ENCODE measurements around the gene APOB. TPM values are rescaled to one million over a fixed set of nuclear protein-coding genes. Genes with fewer than 3 reads are reported as not detected.

APOB gene
- total RNA-seq, 1 donor from 2014 or later: not detected

- intact Hi-C loops (cut with micrococcal nuclease): no loop called here
- H3K4me3 Mint-ChIP-seq: no peak overlapping the region
- no peaks in the 10 kb centered on the region for H3K9me3 Mint-ChIP-seq
- ATAC-seq (ENCODE audit: low read depth): no peak
- no peaks in the 10 kb centered on the region for H3K36me3 Mint-ChIP-seq (ENCODE audit: low read depth)
- no peaks in the 10 kb centered on the region for H3K4me1 Mint-ChIP-seq
- peaks cover 6% of the 10 kb centered on the region for H3K27me3 Mint-ChIP-seq
- no peak for DNase-seq
- TF ChIP-seq, protein P1, sequence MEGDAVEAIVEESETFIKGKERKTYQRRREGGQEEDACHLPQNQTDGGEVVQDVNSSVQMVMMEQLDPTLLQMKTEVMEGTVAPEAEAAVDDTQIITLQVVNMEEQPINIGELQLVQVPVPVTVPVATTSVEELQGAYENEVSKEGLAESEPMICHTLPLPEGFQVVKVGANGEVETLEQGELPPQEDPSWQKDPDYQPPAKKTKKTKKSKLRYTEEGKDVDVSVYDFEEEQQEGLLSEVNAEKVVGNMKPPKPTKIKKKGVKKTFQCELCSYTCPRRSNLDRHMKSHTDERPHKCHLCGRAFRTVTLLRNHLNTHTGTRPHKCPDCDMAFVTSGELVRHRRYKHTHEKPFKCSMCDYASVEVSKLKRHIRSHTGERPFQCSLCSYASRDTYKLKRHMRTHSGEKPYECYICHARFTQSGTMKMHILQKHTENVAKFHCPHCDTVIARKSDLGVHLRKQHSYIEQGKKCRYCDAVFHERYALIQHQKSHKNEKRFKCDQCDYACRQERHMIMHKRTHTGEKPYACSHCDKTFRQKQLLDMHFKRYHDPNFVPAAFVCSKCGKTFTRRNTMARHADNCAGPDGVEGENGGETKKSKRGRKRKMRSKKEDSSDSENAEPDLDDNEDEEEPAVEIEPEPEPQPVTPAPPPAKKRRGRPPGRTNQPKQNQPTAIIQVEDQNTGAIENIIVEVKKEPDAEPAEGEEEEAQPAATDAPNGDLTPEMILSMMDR (IDR thresholded peaks at IDR 0.05): no peak
- CTCF ChIA-PET: no interaction called here
- POLR2A ChIA-PET: no interaction called here
- H3K27ac Mint-ChIP-seq: no peak overlapping the region
Observed at GRCh38 chr2:21072477-21073242, 28.8 kb upstream of the APOB start.

DNA sequence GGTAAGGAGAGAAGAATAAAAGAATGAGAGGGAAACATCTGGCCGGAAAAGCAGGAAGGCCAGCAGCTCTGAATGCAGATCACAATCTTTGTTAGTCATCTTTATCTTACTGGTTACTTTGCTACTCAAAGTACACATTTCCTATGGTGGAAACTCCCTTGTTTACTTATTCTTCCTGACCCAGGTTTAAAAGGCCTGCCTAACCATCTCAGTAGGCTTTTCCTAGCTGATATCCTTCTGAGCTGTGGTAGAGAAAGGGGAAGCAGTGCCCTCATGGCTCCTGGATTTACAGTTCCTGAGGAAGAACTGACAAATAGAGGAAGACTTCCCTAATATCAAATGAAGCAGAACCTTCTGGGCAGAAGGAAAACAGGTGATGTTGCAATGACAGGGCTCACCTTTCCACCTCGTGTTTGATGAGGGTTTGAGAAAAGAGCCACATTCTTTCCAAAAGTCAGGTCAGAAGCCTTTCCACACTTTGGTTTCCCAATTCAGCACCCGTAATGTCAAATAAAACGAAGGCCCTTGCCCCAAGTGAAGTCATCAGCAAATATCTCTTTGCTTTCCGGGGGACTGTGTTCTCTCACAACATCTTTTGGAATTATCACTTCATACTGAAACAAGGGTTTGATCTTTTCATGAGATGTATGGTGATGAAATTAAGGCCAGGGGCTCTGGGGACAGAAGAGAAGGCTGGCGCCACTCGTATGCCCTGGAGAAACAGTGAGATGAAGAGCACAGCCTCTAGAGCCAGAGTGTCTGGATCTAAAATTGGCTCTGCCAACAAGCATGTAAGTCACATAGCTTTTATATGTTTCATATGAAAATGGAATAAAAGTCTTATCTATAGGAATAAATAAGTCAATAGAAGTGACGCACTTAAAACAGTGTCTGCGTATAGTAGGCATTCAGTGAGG is 26.7 kb upstream of the APOB start:
- POLR2A ChIA-PET: no interaction called here
- DNase-seq: no peak
- intact Hi-C loops (cut with micrococcal nuclease): no loop called here

DNA sequence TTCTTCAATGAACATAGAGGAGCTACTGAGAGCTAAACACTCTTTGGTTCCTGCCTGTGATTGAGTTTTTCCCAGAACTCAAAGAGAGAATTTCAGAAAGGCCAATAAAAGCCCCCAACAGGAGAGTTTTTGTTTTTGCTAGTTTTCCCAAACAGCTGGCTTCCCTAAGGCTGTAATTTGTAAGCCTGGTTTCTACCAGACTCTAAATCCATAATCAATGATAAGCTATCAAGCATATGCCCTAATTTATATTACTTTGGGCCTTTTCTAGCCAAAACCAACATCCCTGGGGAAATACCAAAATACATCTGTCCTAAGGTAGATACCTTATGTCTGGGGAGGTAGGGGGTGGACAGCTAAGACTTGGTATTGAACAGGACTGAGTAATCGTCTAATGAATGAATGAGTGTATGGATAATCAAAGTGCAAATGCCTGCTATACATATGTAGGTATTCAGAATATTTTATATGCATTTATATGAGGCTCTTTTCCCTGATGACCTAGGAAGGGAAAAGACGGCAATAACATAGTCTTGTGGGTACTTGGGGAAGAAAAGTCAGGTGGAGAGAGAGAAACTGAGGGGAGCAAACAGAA is 26.0 kb upstream of the APOB start:
- Mint-ChIP-seq H3K36me3 (ENCODE audit: low read depth) (no peaks in the 10 kb centered on the region), H3K27me3 (peaks cover 6% of the 10 kb centered on the region), H3K4me3 (no peak overlapping the region), H3K27ac (no peak overlapping the region), H3K4me1 (no peaks in the 10 kb centered on the region), H3K9me3 (no peaks in the 10 kb centered on the region)
- DNase-seq (no peak), ATAC-seq (ENCODE audit: low read depth) (no peak)
- TF ChIP-seq, protein P1 (IDR thresholded peaks at IDR 0.05): no peak
- ChIA-PET POLR2A (no interaction called here), CTCF (no interaction called here)
- intact Hi-C loops (cut with micrococcal nuclease): no loop called here

More for the DNA sequence above, 26.7 kb upstream of the APOB start:
- peaks cover 6% of the 10 kb centered on the region for H3K27me3 Mint-ChIP-seq
- no peak for ATAC-seq (ENCODE audit: low read depth)
- no peaks in the 10 kb centered on the region for H3K4me1 Mint-ChIP-seq
- H3K9me3 Mint-ChIP-seq: no peaks in the 10 kb centered on the region
- CTCF ChIA-PET: no interaction called here
- no peak overlapping the region for H3K4me3 Mint-ChIP-seq
- no peaks in the 10 kb centered on the region for H3K36me3 Mint-ChIP-seq (ENCODE audit: low read depth)
- TF ChIP-seq, protein P1 (IDR thresholded peaks at IDR 0.05): no peak
- no peak overlapping the region for H3K27ac Mint-ChIP-seq

DNA sequence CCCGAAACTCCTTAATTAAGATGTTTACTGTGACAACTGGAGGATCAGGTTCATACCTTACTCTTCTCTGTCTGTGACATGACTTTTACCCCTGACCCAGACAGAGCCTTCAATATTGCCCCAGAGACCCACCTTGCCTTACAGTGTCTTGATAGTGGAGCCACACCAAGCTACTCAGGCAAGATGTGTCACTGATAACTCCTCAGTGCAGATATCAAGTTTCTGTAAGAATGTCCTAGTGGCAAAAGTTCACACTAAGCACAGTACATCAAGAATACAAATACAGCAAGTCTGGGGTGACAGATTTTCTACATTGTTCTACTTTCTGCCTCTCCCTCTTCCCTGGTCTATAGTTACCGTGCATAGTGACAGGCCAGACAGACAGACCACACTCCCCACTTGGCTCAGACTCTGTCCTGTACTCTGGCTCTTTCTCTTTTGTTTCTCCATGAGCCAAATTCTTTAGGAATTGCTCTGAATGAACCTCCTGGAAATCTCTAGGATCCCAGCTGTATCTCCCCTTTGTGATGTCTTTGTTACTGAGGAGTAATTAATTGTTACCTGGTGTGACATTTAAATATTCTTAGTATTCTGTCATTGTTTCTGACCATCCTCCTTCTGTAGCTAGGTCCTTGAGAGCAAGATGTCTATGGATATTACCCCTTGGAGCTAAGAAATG is 24.1 kb upstream of the APOB start:
- DNase-seq (no peak), ATAC-seq (ENCODE audit: low read depth) (no peak)
- Mint-ChIP-seq H3K36me3 (ENCODE audit: low read depth) (no peaks in the 10 kb centered on the region), H3K27me3 (peaks cover 6% of the 10 kb centered on the region), H3K4me3 (no peak overlapping the region), H3K4me1 (no peaks in the 10 kb centered on the region), H3K9me3 (no peaks in the 10 kb centered on the region), H3K27ac (no peak overlapping the region)
- ChIA-PET POLR2A (no interaction called here), CTCF (no interaction called here)
- TF ChIP-seq, protein P1 (IDR thresholded peaks at IDR 0.05): no peak
- intact Hi-C loops (cut with micrococcal nuclease): no loop called here
